ENCODE measurements around the gene INSL4. TPM values are rescaled to one million over a fixed set of nuclear protein-coding genes. Genes with fewer than 3 reads are reported as not detected.
A peak's percentile ranks its signal among the peaks of the same experiment; 100 is the strongest.

Gene INSL4
- total RNA-seq (2012; rRNA removed) (not detected in 2 replicates), polyA plus RNA-seq (2012; rRNA removed) (0.03 TPM in 1 of 2 replicates, not detected in the other), Bru-seq, nascent RNA (not detected), BruChase-seq, experiment 1, labeled RNA remaining after a 6-hour chase (percentile 13 among the genes with signal in this experiment), BruChase-seq, experiment 2, labeled RNA remaining after a 2-hour chase (not detected)
- polyA plus RNA-seq (2012; cell fraction: cytosol; rRNA removed): not detected in 2 replicates
- not detected in 2 replicates for polyA plus RNA-seq (2012; cell fraction: nucleus; rRNA removed; ENCODE audit: low replicate concordance)
- long read RNA-seq: 0 reads

DNA sequence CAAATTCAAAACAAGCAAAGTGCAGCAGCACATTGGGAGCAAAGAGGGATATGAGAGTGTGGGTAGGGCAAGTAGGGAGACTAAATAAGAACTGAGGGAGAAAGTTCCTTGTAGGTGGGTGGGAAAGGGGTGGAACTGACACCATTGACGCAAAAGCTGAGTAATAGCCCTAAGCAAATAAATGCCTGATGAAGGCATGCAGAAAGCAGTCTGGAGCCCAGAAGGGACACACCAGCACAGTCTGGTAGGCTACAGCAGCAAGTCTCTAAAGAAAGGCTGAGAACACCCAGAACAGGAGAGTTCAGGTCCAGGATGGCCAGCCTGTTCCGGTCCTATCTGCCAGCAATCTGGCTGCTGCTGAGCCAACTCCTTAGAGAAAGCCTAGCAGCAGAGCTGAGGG, at the start of gene INSL4:
INSL4 (plus strand) TSS at position 208 of the 400 bp plus-strand sequence; CDS start at position 313, 105 bp downstream.
- no peak for TF ChIP-seq FOS (IDR thresholded peaks at IDR 0.05; ENCODE audit: low read depth, low read length)
- no peak for TF ChIP-seq RFX5 (IDR thresholded peaks at IDR 0.05; ENCODE audit: low read depth, low read length)
- no peak for TF ChIP-seq MAFK (IDR thresholded peaks at IDR 0.05; ENCODE audit: low read depth, low read length)
- no peak for TF ChIP-seq CEBPB (IDR thresholded peaks at IDR 0.05; ENCODE audit: low read depth, low read length)
- no peak within 1 kb of the TSS for H3K4ac ChIP-seq (ENCODE audit: low read depth, low read length)
- H2BK5ac ChIP-seq (ENCODE audit: low read depth, low read length, poor library complexity, severe bottlenecking): no peak within 1 kb of the TSS
- H3K9me1 ChIP-seq (ENCODE audit: insufficient read depth, low read length): no peaks in the 10 kb centered on the region
- H3K27me3 ChIP-seq (ENCODE audit: control insufficient read depth, insufficient read depth, low read length): peaks cover 3% of the 10 kb centered on the region; the same call in 1 of the 2 replicates
- H3K9me3 ChIP-seq (ENCODE audit: control insufficient read depth, insufficient read depth, low read length): no peaks in the 10 kb centered on the region
- no peak within 1 kb of the TSS for H3K23ac ChIP-seq (ENCODE audit: low read depth, low read length)
- intact Hi-C loops (cut with micrococcal nuclease): no loop called here
- H3K36me3 ChIP-seq (ENCODE audit: control insufficient read depth, insufficient read depth, low read length): no peaks in the 10 kb centered on the region
- dilution Hi-C loops (cut with HindIII; ENCODE audit: low sequenced_read_pairs, unreplicated experiment): no loop called here
- no peak within 1 kb of the TSS for H4K5ac ChIP-seq (ENCODE audit: low read depth, low read length)
- CTCF ChIA-PET: no interaction called here
- H2AFZ ChIP-seq (replicated peaks; ENCODE audit: low read length, poor library complexity): no peak within 1 kb of the TSS
- no peak within 1 kb of the TSS for H3K9ac ChIP-seq (ENCODE audit: low read depth, low read length)
- POLR2A ChIA-PET (ENCODE audit: unreplicated experiment): no interaction called here
- H2AK9ac ChIP-seq (replicated peaks; ENCODE audit: low read depth, low read length, poor library complexity): no peak within 1 kb of the TSS
- H3K27ac ChIP-seq (ENCODE audit: insufficient read depth, low read length): no peak within 1 kb of the TSS
- ATAC-seq (ENCODE audit: low read depth) (peak; percentile 51), DNase-seq (peak; percentile 44)
- H4K8ac ChIP-seq (ENCODE audit: low read depth in 2 of 2, low read length in 2 of 2): no peak within 1 kb of the TSS
- no peak within 1 kb of the TSS for H2AK5ac ChIP-seq (ENCODE audit: low read depth, low read length)
- H2BK15ac ChIP-seq (ENCODE audit: low read depth, low read length): no peak within 1 kb of the TSS
- no peak within 1 kb of the TSS for H3K4me2 ChIP-seq (ENCODE audit: low read depth, low read length)
- H3K56ac ChIP-seq (ENCODE audit: extremely low read depth, insufficient read depth, low read length): no peak within 1 kb of the TSS
- H2BK20ac ChIP-seq (ENCODE audit: low read depth, low read length): no peak within 1 kb of the TSS
- H3K4me1 ChIP-seq (ENCODE audit: control insufficient read depth, insufficient read depth, low read length): no peaks in the 10 kb centered on the region
- no peaks in the 10 kb centered on the region for H4K20me1 ChIP-seq (ENCODE audit: insufficient read depth, low read length)
- H4K91ac ChIP-seq (ENCODE audit: insufficient read depth, low read depth, low read length): no peak within 1 kb of the TSS
- no peak within 1 kb of the TSS for H3K4me3 ChIP-seq (ENCODE audit: insufficient read depth, low read depth, low read length)
- no TSS peak for BruUV-seq (replicated peaks)
- H2BK120ac ChIP-seq (ENCODE audit: low read depth, low read length): no peak within 1 kb of the TSS
- in situ Hi-C loops (cut with MboI; ENCODE audit: low sequenced_read_pairs): no loop called here
- no peak within 1 kb of the TSS for H3K18ac ChIP-seq (ENCODE audit: low read depth, low read length)
- no peaks in the 10 kb centered on the region for H3K79me1 ChIP-seq (ENCODE audit: low read depth in 1 of 2, low read length in 2 of 2)
- no peak within 1 kb of the TSS for H3K14ac ChIP-seq (replicated peaks; ENCODE audit: low read depth, low read length)
- no CpG with 5 or more reads among the region's 2 CpGs for WGBS, 2 experiments (ENCODE audit: extremely low coverage in 2 of 2, insufficient read length in 1 of 2)
